GM13977 (cell line): ENCODE results near the gene INSM1.

Source experiments
- DNase-seq: peaks from one replicate; pipeline ENCODE4 v3.0.0; 2012; ENCODE audit warnings: low spot score
- CTCF ChIP-seq: IDR thresholded peaks from 2 replicates; pipeline ENCODE4 v1.5.1; 2012; ENCODE audit warnings: mild to moderate bottlenecking, control low read depth; ENCODE audit not compliant: insufficient read depth; ENCODE audit errors: extremely low read depth, missing control alignments
- in situ Hi-C: fragments of 300-500 bp; cut with MboI; formaldehyde crosslinking; loops from one replicate; pipeline ENCODE4 v1.12.0; 2022; ENCODE audit warnings: low sequenced_read_pairs, low pct_unique_long_range_greater_than_20kb, mixed read lengths, inconsistent platforms; ENCODE audit not compliant: unreplicated experiment

Gene INSM1

GRCh38 chr20:20359628-20360027 is 8.3 kb upstream of the INSM1 start:
- no peak for DNase-seq
- in situ Hi-C loops = loop anchor here (10.0 to 25.0 kb wide), 3 partner anchors 205 to 1153 kb away; partner anchors contain the start of genes LINC00237 and NKX2-2

GRCh38 chr20:20360464-20360863 is 7.4 kb upstream of the INSM1 start:
- peak; percentile 78 for TF ChIP-seq CTCF
- in situ Hi-C loops = loop anchor here (10.0 to 25.0 kb wide), 3 partner anchors 204 to 1152 kb away; partner anchors contain the start of genes LINC00237 and NKX2-2
- peak; percentile 73 for DNase-seq

More at GRCh38 chr20:20359628-20360027, 8.3 kb upstream of the INSM1 start:
- TF ChIP-seq CTCF = no peak

GRCh38 chr20:20362774-20363433 is 5.0 kb upstream of the INSM1 start:
- in situ Hi-C loops = loop anchor here (10.0 to 25.0 kb wide), 3 partner anchors 202 to 1149 kb away; partner anchors contain the start of genes LINC00237 and NKX2-2

GRCh38 chr20:20363434-20363798 is 4.5 kb upstream of the INSM1 start:
- no peak for TF ChIP-seq CTCF
- no peak for DNase-seq
- in situ Hi-C loops = loop anchor here (10.0 to 25.0 kb wide), 3 partner anchors 201 to 1149 kb away; partner anchors contain the start of genes LINC00237 and NKX2-2

More at GRCh38 chr20:20362774-20363433, 5.0 kb upstream of the INSM1 start:
- TF ChIP-seq CTCF = no peak
- DNase-seq = peak; percentile 51

GRCh38 chr20:20363799-20364592 is 3.9 kb upstream of the INSM1 start:
- DNase-seq = peak; percentile 44
- in situ Hi-C loops = loop anchor here (10.0 to 25.0 kb wide), 3 partner anchors 201 to 1148 kb away; partner anchors contain the start of genes LINC00237 and NKX2-2
- no peak for TF ChIP-seq CTCF
